ENCODE results near the gene SCAI.
"Not testable (repeated sequence)": the region's sequence is repeated elsewhere in the genome, so short reads cannot be mapped to it uniquely, and the experiment has no call there.

SCAI gene

DNA sequence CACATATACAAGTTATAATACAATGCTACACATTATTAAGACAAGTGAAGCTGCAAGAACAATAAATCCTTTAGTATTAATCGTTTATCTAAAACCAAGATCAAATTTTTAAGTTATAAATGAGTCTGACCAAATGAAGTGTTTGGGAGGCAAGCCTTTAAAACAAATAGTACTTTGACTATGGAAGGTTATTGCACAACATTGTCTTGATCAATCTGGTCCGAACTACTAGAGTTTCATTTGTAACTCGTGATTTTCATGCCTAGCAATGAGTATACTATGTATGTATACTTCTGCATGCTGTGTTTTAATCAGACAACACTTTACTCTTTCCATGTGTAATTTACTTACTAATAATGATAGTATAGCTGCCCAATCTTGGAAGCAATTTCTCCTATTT is 115.3 kb downstream of the SCAI start:
- DNase-seq (ENCODE audit: low read depth in 2 of 2), result no peak

- DNase-seq (ENCODE audit: low read depth in 2 of 2), result no peak
These were observed 118.4 kb downstream of the SCAI start for GRCh38 chr9:125024917-125025316.

DNA sequence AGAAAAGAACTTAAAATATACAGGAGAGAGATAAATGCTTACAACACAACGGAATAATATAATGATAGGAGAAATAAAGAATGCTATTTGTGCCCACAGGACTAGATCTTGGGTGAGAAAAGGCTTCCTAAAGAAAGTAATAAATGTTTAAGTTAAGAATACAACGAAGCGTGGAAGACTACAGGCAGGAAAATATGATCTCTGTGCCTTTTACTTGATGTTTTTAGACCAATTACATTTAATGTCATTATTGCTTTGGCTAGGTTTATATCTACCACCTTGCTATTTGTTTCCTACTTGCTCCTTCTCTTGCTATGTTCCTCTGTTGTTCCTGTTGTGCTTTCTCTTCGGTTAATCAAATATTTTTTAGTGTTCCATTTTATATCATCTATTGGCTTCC is 122.3 kb downstream of the SCAI start:
- no peak for DNase-seq (ENCODE audit: low read depth in 2 of 2)

- DNase-seq (ENCODE audit: low read depth in 2 of 2), result not testable (repeated sequence)
These were observed 127.7 kb downstream of the SCAI start for GRCh38 chr9:125015655-125016054.

DNA sequence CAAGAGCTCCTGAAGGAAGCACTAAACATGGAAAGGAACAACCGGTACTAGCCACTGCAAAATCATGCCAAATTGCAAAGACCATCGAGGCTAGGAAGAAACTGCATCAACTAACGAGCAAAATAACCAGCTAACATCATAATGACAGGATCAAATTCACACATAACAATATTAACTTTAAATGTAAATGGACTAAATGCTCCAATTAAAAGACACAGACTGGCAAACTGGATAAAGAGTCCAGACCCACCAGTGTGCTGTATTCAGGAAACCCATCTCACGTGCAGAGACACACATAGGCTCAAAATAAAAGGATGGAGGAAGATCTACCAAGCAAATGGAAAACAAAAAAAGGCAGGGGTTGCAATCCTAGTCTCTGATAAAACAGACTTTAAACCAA is 131.3 kb downstream of the SCAI start:
- not testable (repeated sequence) for DNase-seq (ENCODE audit: low read depth in 2 of 2)

- no peak for DNase-seq (ENCODE audit: low read depth in 2 of 2)
These were observed 134.7 kb downstream of the SCAI start for GRCh38 chr9:125008599-125008998.

GRCh38 chr9:125003332-125003731 is 140.0 kb downstream of the SCAI start:
- DNase-seq (ENCODE audit: low read depth in 2 of 2), result no peak

GRCh38 chr9:124983698-124984097 is 159.6 kb downstream of the SCAI start:
- no peak for DNase-seq (ENCODE audit: low read depth in 2 of 2)

GRCh38 chr9:124980431-124980830 is 162.9 kb downstream of the SCAI start:
- DNase-seq (ENCODE audit: low read depth in 2 of 2), result no peak

GRCh38 chr9:124975131-124975530 is 168.2 kb downstream of the SCAI start:
- no peak for DNase-seq (ENCODE audit: low read depth in 2 of 2)

DNA sequence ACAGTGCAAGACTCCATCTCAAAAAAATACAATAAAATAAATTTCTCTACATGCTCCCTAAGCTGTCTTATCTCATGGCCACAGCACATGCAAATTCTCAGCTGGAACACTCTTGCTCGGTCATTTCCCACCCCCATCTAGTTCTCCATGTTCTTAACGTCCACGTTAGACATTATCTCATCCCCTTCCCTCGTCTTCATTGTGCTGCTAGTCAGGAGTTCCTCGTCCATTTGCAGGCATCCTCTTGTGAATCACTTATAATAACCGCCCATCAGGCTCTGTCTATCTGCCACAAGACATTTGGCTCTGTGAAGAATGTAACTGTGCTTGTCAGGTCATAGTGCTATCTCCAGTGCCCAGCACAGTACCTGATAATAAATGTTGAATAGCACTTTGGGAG is 169.5 kb downstream of the SCAI start:
- DNase-seq (ENCODE audit: low read depth in 2 of 2), result no peak

- no peak for DNase-seq (ENCODE audit: low read depth in 2 of 2)
These were observed 171.0 kb downstream of the SCAI start for GRCh38 chr9:124972241-124972770.

GRCh38 chr9:124969401-124969800 is 173.9 kb downstream of the SCAI start:
- no peak for DNase-seq (ENCODE audit: low read depth in 2 of 2)

DNA sequence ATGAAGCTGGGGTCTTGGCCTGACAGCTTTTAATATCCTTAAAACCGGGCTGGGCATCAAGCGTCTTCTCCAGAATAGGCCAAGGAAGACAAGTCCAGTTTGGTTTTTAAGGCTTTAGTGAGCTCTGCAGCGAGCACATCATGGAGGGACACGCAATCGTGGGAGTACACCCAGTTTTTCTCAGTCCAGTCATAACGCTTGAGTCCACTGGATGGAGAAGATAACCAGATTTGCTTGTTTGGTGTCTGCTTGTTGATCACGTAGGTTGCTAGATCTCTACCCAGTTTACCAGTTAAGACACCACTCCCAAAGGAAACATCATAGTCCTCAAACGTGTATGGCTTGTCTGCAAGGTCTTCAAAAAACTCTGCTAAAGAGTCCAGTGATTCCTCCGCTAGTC is 175.1 kb downstream of the SCAI start:
- DNase-seq (ENCODE audit: low read depth in 2 of 2), result no peak

DNA sequence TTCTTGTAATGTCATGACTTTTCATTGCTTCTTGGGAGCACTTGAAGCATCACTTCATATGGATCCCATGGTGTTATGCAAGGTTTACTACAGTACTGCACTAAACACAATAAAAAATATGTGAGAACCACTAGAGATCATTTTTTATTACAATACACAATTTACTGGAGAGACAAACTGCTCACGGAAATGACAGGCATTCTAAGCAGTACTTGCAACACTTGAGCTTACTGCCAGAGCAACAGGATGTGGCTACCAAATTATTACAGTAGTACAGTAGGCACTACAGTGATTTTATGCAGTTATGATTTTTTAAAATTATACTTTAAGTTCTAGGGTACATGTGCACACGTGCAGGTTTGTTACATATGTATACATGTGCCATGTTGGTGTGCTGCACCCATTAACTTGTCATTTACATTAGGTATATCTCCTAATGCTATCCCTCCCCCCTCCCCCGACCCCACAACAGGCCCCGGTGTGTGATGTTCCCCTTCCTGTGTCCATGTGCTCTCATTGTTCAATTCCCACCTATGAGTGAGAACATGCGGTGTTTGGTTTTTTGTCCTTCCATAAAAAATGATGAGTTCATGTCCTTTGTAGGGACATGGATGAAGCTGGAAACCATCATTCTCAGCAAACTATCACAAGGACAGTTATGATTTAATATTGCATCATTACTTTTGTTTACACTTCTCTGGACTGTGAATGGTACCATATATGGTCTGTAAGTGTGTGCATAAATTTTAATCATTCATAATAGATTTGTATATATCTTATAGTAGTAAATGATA is 177.4 kb downstream of the SCAI start:
- not testable (repeated sequence) for DNase-seq (ENCODE audit: low read depth in 2 of 2)

- DNase-seq (ENCODE audit: low read depth in 2 of 2), result no peak
These were observed 178.7 kb downstream of the SCAI start for GRCh38 chr9:124964604-124965003.

DNA sequence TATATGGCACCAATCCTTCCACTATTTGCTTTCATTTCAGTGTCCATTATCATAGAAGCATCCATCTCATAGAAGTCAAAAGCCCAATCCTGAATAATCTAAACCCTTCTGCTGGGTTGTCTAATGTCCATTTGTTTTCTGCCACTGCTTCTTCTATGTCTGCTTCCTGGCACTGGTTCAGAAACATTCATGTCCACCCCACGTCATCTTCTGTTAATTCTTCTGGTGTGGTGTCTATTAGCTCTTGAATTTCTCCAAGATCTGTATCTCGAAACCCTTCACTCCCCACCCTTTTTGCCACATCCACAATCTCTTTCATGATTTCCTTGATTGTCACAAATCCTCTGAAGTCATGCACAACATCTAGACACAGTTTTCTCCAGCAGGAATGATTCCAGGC is 179.3 kb downstream of the SCAI start:
- no peak for DNase-seq (ENCODE audit: low read depth in 2 of 2)

- DNase-seq (ENCODE audit: low read depth in 2 of 2), result no peak
These were observed 182.9 kb downstream of the SCAI start for GRCh38 chr9:124960409-124960752.

DNA sequence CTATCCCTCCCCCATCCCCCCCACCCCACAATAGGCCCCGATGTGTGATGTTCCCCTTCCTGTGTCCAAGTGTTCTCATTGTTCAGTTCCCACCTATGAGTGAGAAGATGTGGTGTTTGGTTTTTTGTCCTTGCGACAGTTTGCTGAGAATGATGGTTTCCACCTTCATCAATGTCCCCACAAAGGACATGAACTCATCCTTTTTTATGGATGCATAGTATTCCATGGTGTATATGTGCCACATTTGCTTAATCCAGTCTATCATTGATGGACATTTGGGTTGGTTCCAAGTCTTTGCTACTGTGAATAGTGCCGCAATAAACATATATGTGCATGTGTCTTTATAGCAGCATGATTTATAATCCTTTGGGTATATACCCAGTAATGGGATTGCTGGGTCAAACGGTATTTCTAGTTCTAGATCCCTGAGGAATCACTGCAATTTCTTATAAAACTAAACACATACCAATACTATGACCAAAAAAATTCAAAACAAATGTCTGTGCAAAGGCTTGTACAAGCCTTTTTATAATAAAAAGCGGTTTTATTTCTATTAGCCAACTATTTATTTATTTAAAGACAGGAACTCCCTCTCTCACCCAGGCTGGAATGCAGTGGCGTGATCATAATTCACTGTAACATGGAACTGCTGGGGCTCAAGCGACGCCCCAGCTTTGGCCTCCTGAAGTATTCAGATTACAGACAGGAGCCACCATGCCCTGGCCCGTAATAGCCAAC is 183.5 kb downstream of the SCAI start:
- DNase-seq (ENCODE audit: low read depth in 2 of 2), result not testable (repeated sequence)

DNA sequence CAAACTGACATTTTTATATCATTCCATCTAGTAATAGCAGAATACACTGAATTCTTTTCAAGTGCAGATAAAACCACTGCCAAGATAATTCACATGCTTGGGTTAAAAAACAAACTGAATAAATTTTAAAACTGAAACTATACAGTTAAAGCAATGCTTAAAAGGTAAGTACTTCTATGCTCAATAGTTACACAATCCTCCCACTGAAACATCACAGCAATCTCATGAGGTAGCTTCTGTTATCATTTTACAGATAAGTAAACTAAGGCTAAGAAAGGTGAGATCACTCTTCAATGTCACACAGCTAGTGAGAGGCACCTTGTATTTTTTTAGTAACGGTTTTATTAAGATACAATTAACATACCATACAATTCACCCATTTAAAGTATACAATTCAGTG is 189.1 kb downstream of the SCAI start:
- no peak for DNase-seq (ENCODE audit: low read depth in 2 of 2)

GRCh38 chr9:124950050-124950718 is 193.1 kb downstream of the SCAI start:
- no peak for DNase-seq (ENCODE audit: low read depth in 2 of 2)

- DNase-seq (ENCODE audit: low read depth in 2 of 2), result no peak
These were observed 193.9 kb downstream of the SCAI start for GRCh38 chr9:124949387-124949786.
